GM12865 (cell line): ENCODE results near the gene TP53TG3B.
"Not testable (repeated sequence)": the region's sequence is repeated elsewhere in the genome, so short reads cannot be mapped to it uniquely, and the experiment has no call there.

Experiments
- DNase-seq: peaks from one replicate; pipeline ENCODE4 v3.0.0; 2010; ENCODE audit warnings: low read depth
- H3K4me3 ChIP-seq: 2 replicates; pipeline ENCODE4 v1.5.1; 2011; ENCODE audit warnings: mild to moderate bottlenecking, low read depth, low read length, control low read depth

The TP53TG3B gene

GRCh38 chr16:33360541-33360940, at the start of gene TP53TG3B:
Gene TP53TG3B, plus strand, starts transcription at chr16:33360841. Its CDS starts 68 bp downstream, at chr16:33360909.
- not testable (repeated sequence) for DNase-seq, H3K4me3 ChIP-seq

- peak; percentile 9 for DNase-seq
- H3K4me3 ChIP-seq = not testable (repeated sequence)
These were observed 24.2 kb upstream of the TP53TG3B start for GRCh38 chr16:33336226-33337012.

GRCh38 chr16:33337627-33338542, 22.8 kb upstream of the TP53TG3B start:
- H3K4me3 ChIP-seq = not testable (repeated sequence)
- peak; percentile 10 for DNase-seq

- DNase-seq, H3K4me3 ChIP-seq: not testable (repeated sequence)
These were observed 22.1 kb upstream of the TP53TG3B start for GRCh38 chr16:33338543-33338951.

- H3K4me3 ChIP-seq = not testable (repeated sequence)
- peak; percentile 13 for DNase-seq
These were observed 21.3 kb upstream of the TP53TG3B start for GRCh38 chr16:33339093-33340061.
